Cortex of kidney (tissue), 1 donor: Measurements from ENCODE around the gene BIN1.

Experiments
- DNase-seq: peaks from one replicate; lab custom pipeline; 2025; lab: John Stamatoyannopoulos, UW

Gene BIN1

GRCh38 chr2:126999106-126999756, 107.7 kb downstream of the BIN1 start:
- DNase-seq = no peak

- DNase-seq = no peak
Observed at GRCh38 chr2:126998486-126998885, 108.5 kb downstream of the BIN1 start.
